Liver (tissue), 3 donors: ENCODE measurements around the gene ARHGAP21.
"Not testable (repeated sequence)": the region's sequence is repeated elsewhere in the genome, so short reads cannot be mapped to it uniquely, and the experiment has no call there.

ENCODE experiments used
- CTCF ChIP-seq: fragments of 150-350 bp; IDR thresholded peaks from 2 replicates; pipeline ENCODE4 v1.5.1; 2017; ENCODE audit warnings: improper control_type of control experiment, low read depth, low read length; ENCODE audit not compliant: missing input control
- EGR1 ChIP-seq, 2 donors: IDR thresholded peaks; 2 replicates each; pipeline ENCODE4 v1.6.1; 2016 to 2018; ENCODE audit warnings: antibody characterized with exemption in 2 of 2, low read depth in 2 of 2
- FOXA1 ChIP-seq: IDR thresholded peaks from 2 replicates; pipeline ENCODE4 v1.6.1; 2016; ENCODE audit warnings: antibody characterized with exemption
- GABPA ChIP-seq, 2 donors: IDR thresholded peaks in 1 of 2; conservative IDR thresholded peaks in 1 of 2; 2 replicates each; pipeline ENCODE4 v1.6.1; 2016; ENCODE audit warnings: antibody characterized with exemption in 2 of 2, mild to moderate bottlenecking in 1 of 2, moderate library complexity in 1 of 2
- HNF4G ChIP-seq: IDR thresholded peaks from 2 replicates; pipeline ENCODE4 v1.6.1; 2016; ENCODE audit warnings: antibody characterized with exemption
- JUND ChIP-seq, 2 donors: IDR thresholded peaks; 2 replicates each; pipeline ENCODE4 v1.6.1; 2016; ENCODE audit warnings: antibody characterized with exemption in 2 of 2
- MAX ChIP-seq: IDR thresholded peaks from 2 replicates; pipeline ENCODE4 v1.6.1; 2016; ENCODE audit warnings: antibody characterized with exemption
- NR2F2 ChIP-seq: IDR thresholded peaks from 2 replicates; pipeline ENCODE4 v1.6.1; 2016; ENCODE audit warnings: antibody characterized with exemption
- RAD21 ChIP-seq, 2 donors: IDR thresholded peaks; 2 replicates each; pipeline ENCODE4 v1.6.1; 2016; ENCODE audit warnings: antibody characterized with exemption in 2 of 2, mild to moderate bottlenecking in 2 of 2
- REST ChIP-seq: IDR thresholded peaks from 2 replicates; pipeline ENCODE4 v1.6.1; 2016; ENCODE audit warnings: antibody characterized with exemption, mild to moderate bottlenecking
- SP1 ChIP-seq: IDR thresholded peaks from 2 replicates; pipeline ENCODE4 v1.6.1; 2018; ENCODE audit warnings: antibody characterized with exemption, mild to moderate bottlenecking
- TAF1 ChIP-seq: conservative IDR thresholded peaks from 2 replicates; pipeline ENCODE4 v1.6.1; 2016; ENCODE audit warnings: antibody characterized with exemption, mild to moderate bottlenecking
- YY1 ChIP-seq: IDR thresholded peaks from 2 replicates; pipeline ENCODE4 v1.6.1; 2016; ENCODE audit warnings: antibody characterized with exemption, mild to moderate bottlenecking
- ZBTB33 ChIP-seq: IDR thresholded peaks from 2 replicates; pipeline ENCODE4 v1.6.1; 2016; ENCODE audit warnings: antibody characterized with exemption
- donor health status: healthy.
- donor health status: healthy.

GRCh38 chr10:24726029-24726428, 2.3 kb upstream of the ARHGAP21 start:
- not testable (repeated sequence) for TF ChIP-seq CTCF; MAX; JUND (IDR thresholded peaks at IDR 0.05); YY1; TAF1; EGR1 (IDR thresholded peaks at IDR 0.05; ENCODE audit: low read depth in 2 of 2); SP1; REST; NR2F2; RAD21 (IDR thresholded peaks at IDR 0.05); ZBTB33; FOXA1; HNF4G; GABPA (IDR thresholded peaks at IDR 0.05 in 1 of 2, conservative IDR thresholded peaks at IDR 0.05 in 1 of 2)
